ENCODE data around the gene HMCN1.

HMCN1 gene

GRCh38 chr1:185864889-185865517 lies 130.8 kb downstream of the HMCN1 start:
- peak; percentile 41 for ATAC-seq
- TF ChIP-seq OSR1 (CRISPR knock-in tag; IDR thresholded peaks at IDR 0.05) (0 out of 2 replicates have a peak, but pooled peaks have one; percentile 60), TOX (CRISPR knock-in tag; IDR thresholded peaks at IDR 0.05; ENCODE audit: borderline replicate concordance) (no peak), PPARA (CRISPR knock-in tag; IDR thresholded peaks at IDR 0.05; ENCODE audit: borderline replicate concordance) (no peak), ISL1 (CRISPR knock-in tag; IDR thresholded peaks at IDR 0.05) (no peak), CSRNP3 (CRISPR knock-in tag; IDR thresholded peaks at IDR 0.05) (no peak)

- TF ChIP-seq TSHZ2 (CRISPR knock-in tag; IDR thresholded peaks at IDR 0.05), result no peak
- TF ChIP-seq ZFP30 (CRISPR knock-in tag; IDR thresholded peaks at IDR 0.05), result no peak
- TF ChIP-seq ZNF8 (CRISPR knock-in tag; IDR thresholded peaks at IDR 0.05), result no peak
- no peak for TF ChIP-seq PPARA (CRISPR knock-in tag; IDR thresholded peaks at IDR 0.05; ENCODE audit: borderline replicate concordance)
- no peak for TF ChIP-seq SNAI2 (CRISPR knock-in tag; IDR thresholded peaks at IDR 0.05)
- TF ChIP-seq ISL1 (CRISPR knock-in tag; IDR thresholded peaks at IDR 0.05), result no peak
- no peak for TF ChIP-seq POU6F1 (CRISPR knock-in tag; IDR thresholded peaks at IDR 0.05; ENCODE audit: borderline replicate concordance, low read depth)
- TF ChIP-seq ARNTL (CRISPR knock-in tag; IDR thresholded peaks at IDR 0.05; ENCODE audit: borderline replicate concordance, low read depth), result no peak
- TF ChIP-seq BACH2 (CRISPR knock-in tag; IDR thresholded peaks at IDR 0.05; ENCODE audit: borderline replicate concordance), result no peak
Observed at GRCh38 chr1:185869590-185869989, 135.4 kb downstream of the HMCN1 start.

GRCh38 chr1:185871627-185872150 lies 137.5 kb downstream of the HMCN1 start:
- no peak for TF ChIP-seq ZFP30 (CRISPR knock-in tag; IDR thresholded peaks at IDR 0.05)
- TF ChIP-seq POU6F1 (CRISPR knock-in tag; IDR thresholded peaks at IDR 0.05; ENCODE audit: borderline replicate concordance, low read depth), result no peak
- TF ChIP-seq ZNF70 (CRISPR knock-in tag; IDR thresholded peaks at IDR 0.05), result no peak
- no peak for TF ChIP-seq OSR1 (CRISPR knock-in tag; IDR thresholded peaks at IDR 0.05)
- no peak for TF ChIP-seq SNAI2 (CRISPR knock-in tag; IDR thresholded peaks at IDR 0.05)
- no peak for TF ChIP-seq TCF4 (CRISPR knock-in tag; IDR thresholded peaks at IDR 0.05; ENCODE audit: borderline replicate concordance)
- no peak for TF ChIP-seq PPARA (CRISPR knock-in tag; IDR thresholded peaks at IDR 0.05; ENCODE audit: borderline replicate concordance)
- TF ChIP-seq ZFP3 (CRISPR knock-in tag; IDR thresholded peaks at IDR 0.05), result no peak
- TF ChIP-seq TOX (CRISPR knock-in tag; IDR thresholded peaks at IDR 0.05; ENCODE audit: borderline replicate concordance), result no peak
- TF ChIP-seq RARB (CRISPR knock-in tag; IDR thresholded peaks at IDR 0.05), result no peak
- no peak for TF ChIP-seq ESRRG (CRISPR knock-in tag; IDR thresholded peaks at IDR 0.05)
- no peak for TF ChIP-seq ARNTL (CRISPR knock-in tag; IDR thresholded peaks at IDR 0.05; ENCODE audit: borderline replicate concordance, low read depth)
- TF ChIP-seq BACH2 (CRISPR knock-in tag; IDR thresholded peaks at IDR 0.05; ENCODE audit: borderline replicate concordance), result no peak
- no peak for TF ChIP-seq TSHZ2 (CRISPR knock-in tag; IDR thresholded peaks at IDR 0.05)
- no peak; the same call in 2 of the 3 replicates for ATAC-seq

More at GRCh38 chr1:185869590-185869989, 135.4 kb downstream of the HMCN1 start:
- ATAC-seq, result no peak
